NCI-H524 treated with DMSO at 0.1 percent for 48 hours (cell line): Measurements from ENCODE around the gene HSF4.
A peak's percentile ranks its signal among the peaks of the same experiment; 100 is the strongest.

Source experiments
- DNase-seq: peaks from one replicate; lab custom pipeline; 2025; lab: John Stamatoyannopoulos, UW

Gene HSF4

GRCh38 chr16:67184995-67185650 lies 20.6 kb downstream of the HSF4 start:
- DNase-seq: no peak

- DNase-seq: no peak
Observed at GRCh38 chr16:67185651-67186134, 21.1 kb downstream of the HSF4 start.

- DNase-seq: no peak
Observed at GRCh38 chr16:67186550-67186950, 22.0 kb downstream of the HSF4 start.

- no peak for DNase-seq
Observed at GRCh38 chr16:67187175-67187890, 22.8 kb downstream of the HSF4 start.

GRCh38 chr16:67188323-67188722 lies 23.8 kb downstream of the HSF4 start:
- no peak for DNase-seq

GRCh38 chr16:67188798-67189197 lies 24.3 kb downstream of the HSF4 start:
- DNase-seq: no peak

- no peak for DNase-seq
Observed at GRCh38 chr16:67190041-67190440, 25.5 kb downstream of the HSF4 start, which contains the start of gene EXOC3L1. Gene EXOC3L1, minus strand, starts transcription at chr16:67190136. Its CDS starts 460 bp downstream, at chr16:67189676.

GRCh38 chr16:67190448-67191399 lies 26.2 kb downstream of the HSF4 start:
- no peak for DNase-seq

- no peak for DNase-seq
Observed at GRCh38 chr16:67191411-67191994, 27.0 kb downstream of the HSF4 start.

- DNase-seq: peak; percentile 47
Observed at GRCh38 chr16:67191995-67192681, 27.6 kb downstream of the HSF4 start, which contains the start of gene E2F4. Gene E2F4, plus strand, starts transcription at chr16:67192155. Its CDS starts 73 bp downstream, at chr16:67192228.

GRCh38 chr16:67192781-67193361 lies 28.3 kb downstream of the HSF4 start:
- no peak for DNase-seq

GRCh38 chr16:67193536-67193935 lies 29.0 kb downstream of the HSF4 start:
- no peak for DNase-seq

- DNase-seq: no peak
Observed at GRCh38 chr16:67194260-67194659, 29.7 kb downstream of the HSF4 start.

- no peak for DNase-seq
Observed at GRCh38 chr16:67195676-67196075, 31.1 kb downstream of the HSF4 start.

GRCh38 chr16:67196881-67197280 lies 32.3 kb downstream of the HSF4 start:
- DNase-seq: no peak

GRCh38 chr16:67197704-67198103 lies 33.2 kb downstream of the HSF4 start:
- DNase-seq: no peak

- no peak for DNase-seq
Observed at GRCh38 chr16:67198238-67198734, 33.7 kb downstream of the HSF4 start.

GRCh38 chr16:67199011-67199807 lies 34.7 kb downstream of the HSF4 start, which contains the start of gene ELMO3:
Gene ELMO3, plus strand, starts transcription at chr16:67199131. Its CDS starts 196 bp downstream, at chr16:67199327.
- DNase-seq: no peak

- DNase-seq: no peak
Observed at GRCh38 chr16:67199808-67200198, 35.3 kb downstream of the HSF4 start.

GRCh38 chr16:67200491-67200890 lies 35.9 kb downstream of the HSF4 start:
- DNase-seq: no peak
